ENCODE data around the gene TTC8.

TTC8 gene

DNA sequence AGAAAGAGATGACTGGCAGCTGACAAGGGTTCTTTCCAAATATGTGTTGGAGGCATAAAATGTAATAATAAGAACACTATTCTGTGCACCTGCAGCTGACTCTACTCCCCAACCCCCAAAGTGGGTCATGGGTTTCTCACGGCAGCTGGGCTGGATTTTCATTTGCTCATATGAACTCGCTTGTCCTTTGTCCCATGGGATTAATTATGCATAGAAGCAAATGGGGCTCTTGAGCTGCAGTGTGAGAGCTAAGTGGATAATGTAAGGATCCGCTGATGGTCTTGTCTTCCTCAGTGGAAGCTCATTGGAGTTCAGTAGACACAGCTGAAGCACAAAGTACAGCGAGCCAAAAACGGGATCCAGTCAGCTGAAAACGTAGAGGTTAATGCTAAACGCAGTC is 46.3 kb downstream of the TTC8 start:
- DNase-seq = no peak

DNA sequence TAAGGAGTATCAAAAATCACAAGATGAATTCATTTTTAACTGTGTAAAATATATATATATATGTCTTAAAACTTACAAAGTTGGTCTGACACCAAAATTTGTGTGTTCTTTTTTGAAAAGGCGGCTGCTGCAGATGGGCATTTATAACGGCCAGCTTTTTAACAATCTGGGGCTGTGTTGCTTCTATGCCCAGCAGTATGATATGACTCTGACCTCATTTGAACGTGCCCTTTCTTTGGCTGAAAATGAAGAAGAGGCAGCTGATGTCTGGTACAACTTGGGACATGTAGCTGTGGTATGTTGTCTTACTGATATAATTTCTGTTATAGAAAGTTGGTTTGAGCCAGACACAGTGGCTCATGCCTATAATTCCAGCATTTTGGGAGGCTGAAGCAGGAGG is 47.0 kb downstream of the TTC8 start:
- no peak for DNase-seq

GRCh38 chr14:88872976-88873375 is 48.5 kb downstream of the TTC8 start:
- no peak for DNase-seq

GRCh38 chr14:88877192-88877591 is 52.7 kb downstream of the TTC8 start:
- DNase-seq = no peak

GRCh38 chr14:88879022-88879421 is 54.6 kb downstream of the TTC8 start:
- DNase-seq = no peak

- no peak for DNase-seq
Observed at GRCh38 chr14:88882236-88882635, 57.8 kb downstream of the TTC8 start.

- DNase-seq = no peak
Observed at GRCh38 chr14:88895116-88895515, 70.7 kb downstream of the TTC8 start.

- DNase-seq = no peak
Observed at GRCh38 chr14:88901189-88901588, 76.7 kb downstream of the TTC8 start.

DNA sequence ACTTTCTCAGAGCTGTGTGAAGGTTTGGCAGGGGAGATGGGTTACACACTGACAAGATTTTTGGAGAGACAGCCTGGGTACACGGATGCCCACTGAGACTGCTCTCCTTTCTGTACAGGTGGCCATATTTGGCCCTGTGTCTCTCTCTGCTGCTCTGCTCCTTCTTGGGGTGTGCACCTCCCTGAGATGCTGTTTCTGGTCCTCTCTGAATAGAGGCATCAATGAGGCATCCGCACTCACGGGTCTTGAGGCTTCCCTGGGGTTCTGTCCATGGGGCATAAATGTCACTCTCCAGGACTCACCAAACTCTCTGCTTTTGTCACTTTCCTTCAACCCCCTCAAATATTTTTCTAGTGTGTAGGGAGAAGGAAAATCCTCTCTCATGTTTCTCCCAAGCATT is 77.5 kb downstream of the TTC8 start:
- DNase-seq = no peak

GRCh38 chr14:88902850-88903249 is 78.4 kb downstream of the TTC8 start:
- DNase-seq = no peak

DNA sequence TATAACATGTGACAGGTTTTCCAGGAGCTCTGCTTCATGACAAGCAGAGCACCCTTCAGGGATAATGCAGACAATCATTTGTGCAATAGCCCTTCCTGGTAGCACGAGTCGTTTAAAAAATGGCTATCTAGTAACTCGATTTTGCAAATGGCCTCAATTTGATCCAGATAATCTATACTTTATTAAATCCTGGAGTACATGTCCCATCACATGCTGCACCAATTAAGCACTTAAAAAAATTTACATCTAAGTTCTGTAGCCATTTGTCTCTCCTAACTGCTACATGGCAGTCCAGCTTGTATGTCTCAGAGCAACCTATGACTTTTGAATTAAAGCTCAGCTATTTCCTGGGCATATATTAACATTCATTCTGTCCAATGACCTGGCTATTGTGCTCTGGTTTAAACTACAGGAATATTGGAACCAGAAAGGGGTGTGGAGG is 79.8 kb downstream of the TTC8 start:
- no peak for DNase-seq

- no peak for DNase-seq
Observed at GRCh38 chr14:88904864-88905263, 80.4 kb downstream of the TTC8 start.

DNA sequence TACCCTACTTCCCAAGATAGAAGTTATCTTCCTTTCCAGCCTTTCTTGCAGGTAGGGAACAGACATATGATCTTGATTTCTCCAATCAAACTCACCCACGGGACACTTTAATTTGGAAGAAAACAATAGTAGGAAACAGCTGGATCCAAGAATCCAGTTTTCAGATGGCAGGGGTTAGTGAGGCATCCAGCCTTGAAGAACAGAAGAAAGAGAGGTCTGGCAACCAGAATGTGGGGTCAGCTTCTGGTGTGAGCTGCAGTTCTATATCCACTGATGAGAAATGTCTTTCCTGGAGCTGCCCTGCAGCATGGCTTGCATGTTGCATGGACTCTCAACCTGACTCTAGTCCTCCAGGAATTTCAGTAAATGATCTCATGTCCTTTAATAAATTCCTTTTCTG is 83.8 kb downstream of the TTC8 start:
- no peak for DNase-seq

DNA sequence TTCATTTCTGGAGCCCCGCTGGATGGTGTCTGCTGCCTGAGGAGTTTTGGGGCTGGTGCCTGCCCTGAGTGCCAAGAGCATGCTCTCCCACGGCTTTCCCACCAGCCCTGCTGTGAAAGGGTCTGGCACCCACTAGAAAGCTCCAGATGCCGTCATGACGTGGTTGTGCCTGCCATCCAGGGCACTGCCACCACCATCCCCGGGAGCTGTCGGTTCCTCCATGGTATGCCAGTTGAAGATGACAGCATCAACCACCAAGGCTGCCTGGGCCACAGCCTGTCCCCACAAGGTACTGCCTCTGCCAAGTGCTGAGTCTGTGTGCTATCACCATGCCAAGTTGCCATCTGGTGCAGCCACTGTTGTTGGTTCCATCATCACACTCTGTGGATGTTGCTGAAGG is 85.9 kb downstream of the TTC8 start:
- DNase-seq = no peak

DNA sequence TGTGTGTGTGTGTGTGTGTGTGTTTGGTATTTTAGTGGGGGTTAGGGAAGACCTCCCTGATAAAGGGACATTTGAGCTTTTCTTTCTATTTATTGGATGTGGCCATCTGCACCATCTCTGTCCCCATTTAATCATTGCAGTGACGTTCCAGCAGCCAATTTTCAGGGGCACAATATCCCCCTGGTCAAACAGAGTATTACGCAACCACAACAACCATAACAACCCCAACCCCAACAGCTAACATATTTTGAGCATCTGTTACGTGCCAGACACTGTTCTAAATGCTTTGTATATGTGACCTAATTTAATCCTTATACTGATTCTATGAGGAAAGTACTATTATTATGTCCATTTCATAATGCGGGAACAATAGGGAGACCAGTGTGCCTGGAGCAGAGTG is 87.4 kb downstream of the TTC8 start:
- DNase-seq = no peak

GRCh38 chr14:88914956-88915355 is 90.5 kb downstream of the TTC8 start:
- no peak for DNase-seq

DNA sequence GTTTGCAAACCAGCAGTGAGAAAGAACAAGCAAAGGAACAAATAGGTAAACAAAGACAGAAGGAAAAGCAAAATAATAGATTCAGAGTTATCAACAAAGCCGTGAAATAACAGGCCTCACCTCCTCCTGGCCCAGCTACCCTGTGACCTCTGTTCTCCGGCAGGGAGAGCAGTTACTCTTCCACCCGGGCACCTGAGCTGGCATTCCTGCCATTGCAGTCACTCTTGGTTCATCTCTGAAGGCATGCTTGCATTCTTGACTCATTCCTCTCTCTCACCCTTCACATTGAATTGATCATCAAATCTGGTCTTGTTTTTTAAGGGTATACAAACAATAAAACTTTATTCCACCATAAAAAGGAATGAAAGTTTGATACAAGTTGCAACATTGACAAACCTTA is 95.1 kb downstream of the TTC8 start:
- no peak for DNase-seq

Data from bone marrow (tissue), 2 donors.